GM23248 (cell line): ENCODE data around the gene TRAK2. TPM values are rescaled to one million over a fixed set of nuclear protein-coding genes. Genes with fewer than 3 reads are reported as not detected.
A peak's percentile ranks its signal among the peaks of the same experiment; 100 is the strongest.

Experiments used
- DNase-seq: peaks from one replicate; pipeline ENCODE4 v3.0.0-alpha.2; 2015
- H2AFZ ChIP-seq: fragments of 200-600 bp; sonication (generic); 2 replicates; pipeline ENCODE4 v1.6.1; 2016; ENCODE audit warnings: antibody characterized with exemption
- H3F3A ChIP-seq: fragments of 200-600 bp; sonication (generic); 2 replicates; pipeline ENCODE4 v1.6.1; 2016; ENCODE audit warnings: mild to moderate bottlenecking, antibody characterized with exemption, mixed run types; ENCODE audit not compliant: insufficient read depth
- H3K27ac ChIP-seq: fragments of 200-600 bp; sonication (generic); 2 replicates; pipeline ENCODE4 v1.5.1; 2016; ENCODE audit warnings: mild to moderate bottlenecking
- H3K27me3 ChIP-seq: fragments of 200-600 bp; sonication (generic); replicated peaks from 2 replicates; pipeline ENCODE4 v1.6.1; 2016; ENCODE audit warnings: mild to moderate bottlenecking; ENCODE audit not compliant: insufficient read depth
- H3K36me3 ChIP-seq: fragments of 200-600 bp; sonication (generic); 2 replicates; pipeline ENCODE4 v1.6.1; 2016; ENCODE audit warnings: low read depth, mild to moderate bottlenecking
- H3K4me1 ChIP-seq: fragments of 200-600 bp; sonication (generic); 2 replicates; pipeline ENCODE4 v1.6.1; 2016; ENCODE audit warnings: mild to moderate bottlenecking; ENCODE audit not compliant: insufficient read depth
- H3K4me2 ChIP-seq: fragments of 200-600 bp; sonication (generic); one replicate; pipeline ENCODE4 v1.6.1; 2016; ENCODE audit warnings: mild to moderate bottlenecking; ENCODE audit not compliant: unreplicated experiment
- H3K4me3 ChIP-seq: fragments of 200-600 bp; sonication (generic); 2 replicates; pipeline ENCODE4 v1.5.1; 2016; ENCODE audit warnings: mild to moderate bottlenecking
- H3K79me2 ChIP-seq: fragments of 200-600 bp; sonication (generic); 2 replicates; pipeline ENCODE4 v1.6.1; 2016; ENCODE audit warnings: mild to moderate bottlenecking; ENCODE audit not compliant: insufficient read depth
- H3K9ac ChIP-seq: fragments of 200-600 bp; sonication (generic); 2 replicates; pipeline ENCODE4 v1.6.1; 2016; ENCODE audit warnings: mild to moderate bottlenecking
- H3K9me2 ChIP-seq: fragments of 200-600 bp; sonication (generic); 2 replicates; pipeline ENCODE4 v1.6.1; 2016; ENCODE audit warnings: mixed run types, mild to moderate bottlenecking, moderate library complexity; ENCODE audit not compliant: insufficient read depth
- H3K9me3 ChIP-seq: fragments of 200-600 bp; sonication (generic); one replicate; pipeline ENCODE4 v1.6.1; 2017; ENCODE audit warnings: low read depth
- H4K20me1 ChIP-seq: fragments of 200-600 bp; sonication (generic); 2 replicates; pipeline ENCODE4 v1.6.0; 2016; ENCODE audit not compliant: insufficient read depth
- EZH2 ChIP-seq: fragments of 200-600 bp; sonication (generic); IDR thresholded peaks from 2 replicates; pipeline ENCODE4 v1.6.1; 2018; ENCODE audit warnings: antibody characterized with exemption, mild to moderate bottlenecking; ENCODE audit not compliant: insufficient read depth, poor library complexity, severe bottlenecking
- EZH2phosphoT487 ChIP-seq: fragments of 200-600 bp; sonication (generic); IDR thresholded peaks from 2 replicates; pipeline ENCODE4 v1.6.1; 2018; ENCODE audit warnings: antibody characterized with exemption, moderate library complexity, mild to moderate bottlenecking, low read depth; ENCODE audit not compliant: insufficient read depth
- WGBS, 2 experiments: methylation state at CpG; one replicate each; pipeline ENCODE4 v1.1.6; 2015 to 2017; ENCODE audit warnings: low lambda C conversion rate in 2 of 2, low coverage in 1 of 2; ENCODE audit errors: missing lambda C conversion rate in 2 of 2; 5-methylcytosine and 5-hydroxymethylcytosine counted together
- in situ Hi-C: fragments of 300-500 bp; cut with MboI; formaldehyde crosslinking; loops from 2 replicates; pipeline ENCODE4 v1.15.0; 2020
- polyA plus RNA-seq: library from polyadenylated mRNA; unstranded; fragments of >200 nt; fragmentation: Nextera tagmentation; extraction: Ambion mirVana; gene quantifications from 2 replicates; pipeline ENCODE4 v1.2.1, GENCODE V29; 2016
- total RNA-seq: library from RNA; depleted of rRNA; stranded (reverse); fragments of >200 nt; shearing (Covaris generic); gene quantifications from 2 replicates; pipeline ENCODE4 v1.2.3, GENCODE V29; 2014

Gene TRAK2
- total and polyA plus RNA-seq, 2 experiments from 2014 or later = 21.4 to 32.5 TPM

GRCh38 chr2:201411421-201411820 lies 39.8 kb downstream of the TRAK2 start:
- Histone ChIP-seq H2AFZ (no peak overlapping the region), H3F3A (peaks cover 14% of the 10 kb centered on the region), H3K9me3 (no peaks in the 10 kb centered on the region), H3K4me3 (no peak overlapping the region), H3K9me2 (0 out of 2 replicates have a peak, but pooled peaks cover 3% of the 10 kb centered on the region), H3K27ac (0 out of 2 replicates have a peak overlapping the region, but pooled peaks have one; percentile 14), H3K27me3 (no peaks in the 10 kb centered on the region), H3K9ac (no peak overlapping the region), H3K4me2 (peak overlapping the region; percentile 35), H3K79me2 (peaks cover 69% of the 10 kb centered on the region), H3K4me1 (peaks cover 31% of the 10 kb centered on the region), H4K20me1 (no peaks in the 10 kb centered on the region), H3K36me3 (no peaks in the 10 kb centered on the region)
- TF ChIP-seq EZH2phosphoT487 = no peak
- no peak for TF ChIP-seq EZH2
- peak; percentile 64 for DNase-seq
- in situ Hi-C loops = no loop called here

- Histone ChIP-seq H3K9me3 (no peaks in the 10 kb centered on the region), H3K27ac (no peak overlapping the region), H3K4me3 (no peak overlapping the region), H3K27me3 (no peaks in the 10 kb centered on the region), H3K4me2 (no peak overlapping the region), H3K9me2 (0 out of 2 replicates have a peak, but pooled peaks cover 3% of the 10 kb centered on the region), H3F3A (peaks cover 14% of the 10 kb centered on the region), H3K9ac (no peak overlapping the region), H3K79me2 (peaks cover 64% of the 10 kb centered on the region), H3K4me1 (peaks cover 35% of the 10 kb centered on the region), H2AFZ (no peak overlapping the region), H3K36me3 (no peaks in the 10 kb centered on the region), H4K20me1 (no peaks in the 10 kb centered on the region)
- DNase-seq = no peak
- WGBS, 2 experiments = 94 to 99% methylated on average over 3 of the region's 3 CpGs
- in situ Hi-C loops = no loop called here
- TF ChIP-seq EZH2phosphoT487 = no peak
- no peak for TF ChIP-seq EZH2
Observed at GRCh38 chr2:201408931-201409330, 42.3 kb downstream of the TRAK2 start.

GRCh38 chr2:201407265-201407664 lies 44.0 kb downstream of the TRAK2 start:
- H3K4me2 ChIP-seq = no peak overlapping the region
- H3K9me2 ChIP-seq = 0 out of 2 replicates have a peak, but pooled peaks cover 3% of the 10 kb centered on the region
- H4K20me1 ChIP-seq = no peaks in the 10 kb centered on the region
- peaks cover 44% of the 10 kb centered on the region for H3K4me1 ChIP-seq
- no peaks in the 10 kb centered on the region for H3K9me3 ChIP-seq
- H3K27ac ChIP-seq = no peak overlapping the region
- TF ChIP-seq EZH2 (no peak), EZH2phosphoT487 (no peak)
- no peak overlapping the region for H2AFZ ChIP-seq
- H3K4me3 ChIP-seq = no peak overlapping the region
- H3K79me2 ChIP-seq = peaks cover 64% of the 10 kb centered on the region
- in situ Hi-C loops = no loop called here
- no peak overlapping the region for H3K9ac ChIP-seq
- no peaks in the 10 kb centered on the region for H3K27me3 ChIP-seq
- peaks cover 27% of the 10 kb centered on the region for H3F3A ChIP-seq
- 95 to 100% methylated on average over 2 of the region's 2 CpGs for WGBS, 2 experiments
- no peaks in the 10 kb centered on the region for H3K36me3 ChIP-seq
- DNase-seq = no peak

- H3K9ac ChIP-seq = peak overlapping the region; percentile 35; the same call in 1 of the 2 replicates
- 9 to 11% methylated on average over 3 of the region's 3 CpGs for WGBS, 2 experiments
- TF ChIP-seq EZH2phosphoT487 = no peak
- no peak for TF ChIP-seq EZH2
- H3K27ac ChIP-seq = peak overlapping the region; percentile 22
- H3F3A ChIP-seq = peaks cover 16% of the 10 kb centered on the region
- H3K4me1 ChIP-seq = peaks cover 34% of the 10 kb centered on the region
- H3K4me3 ChIP-seq = peak overlapping the region; percentile 23
- H3K9me3 ChIP-seq = no peaks in the 10 kb centered on the region
- H3K9me2 ChIP-seq = no peaks in the 10 kb centered on the region
- no peak overlapping the region for H2AFZ ChIP-seq
- peak overlapping the region; percentile 64 for H3K4me2 ChIP-seq
- peaks cover 71% of the 10 kb centered on the region for H3K79me2 ChIP-seq
- no peaks in the 10 kb centered on the region for H3K27me3 ChIP-seq
- no peaks in the 10 kb centered on the region for H3K36me3 ChIP-seq
- in situ Hi-C loops = no loop called here
- DNase-seq = peak; percentile 89
- no peaks in the 10 kb centered on the region for H4K20me1 ChIP-seq
Observed at GRCh38 chr2:201406077-201406662, 45.1 kb downstream of the TRAK2 start.
